Psoas muscle (tissue), 8 donors: ENCODE results near the gene SMCO2. TPM values are rescaled to one million over a fixed set of nuclear protein-coding genes. Genes with fewer than 3 reads are reported as not detected.

ENCODE experiments used
- ATAC-seq, 4 donors: fragments of 200-7000 bp; cut with Tn5 transposase; one replicate each; pipeline ENCODE4 v1.9.1; 2020; ENCODE audit warnings: moderate library complexity in 3 of 4, mild to moderate bottlenecking in 2 of 4
- DNase-seq, 2 donors: peaks; one replicate each; pipeline ENCODE4 v3.0.0-alpha.2; 2020
- H3K27ac ChIP-seq: fragments of 200-600 bp; one replicate; pipeline ENCODE4 v1.8.0; 2022
- H3K27me3 ChIP-seq, 3 donors: fragments of 200-600 bp in 1 of 3; one replicate each; pipeline versions ENCODE4 v1.6.1 to v1.8.0; 2013 to 2022; ENCODE audit warnings: low read length in 2 of 3, mild to moderate bottlenecking in 2 of 3, moderate library complexity in 1 of 3; ENCODE audit not compliant: insufficient read depth in 3 of 3
- H3K36me3 ChIP-seq, 2 donors: fragments of 200-600 bp in 1 of 2; one replicate each; pipeline versions ENCODE4 v1.6.1 to v1.8.0; 2013 to 2022; ENCODE audit warnings: low read depth in 1 of 2, mild to moderate bottlenecking in 1 of 2, moderate library complexity in 1 of 2; ENCODE audit not compliant: insufficient read depth in 1 of 2
- H3K4me1 ChIP-seq: fragments of 200-600 bp; one replicate; pipeline ENCODE4 v1.8.0; 2022
- H3K4me3 ChIP-seq: fragments of 200-600 bp; one replicate; pipeline ENCODE4 v1.8.0; 2022; ENCODE audit warnings: mild to moderate bottlenecking
- H3K9me3 ChIP-seq: fragments of 200-600 bp; one replicate; pipeline ENCODE4 v1.8.0; 2022
- WGBS, 3 donors: extraction: QIAGEN DNeasy Blood & Tissue Kit; methylation state at CpG; one replicate each; pipeline versions ENCODE4 v1.1.6 to v1.1.7; 2013; 5-methylcytosine and 5-hydroxymethylcytosine counted together
- intact Hi-C, 2 donors: fragments of 100-400 bp; cut with DNase I; formaldehyde crosslinking; loops; one replicate each; pipeline versions ENCODE4 v1.11.0 to v1.14.2; 2022
- polyA plus RNA-seq, 3 donors: library from polyadenylated mRNA; stranded (reverse); fragments of 200-250 nt; gene quantifications; one replicate each; pipeline ENCODE4 v1.2.3, GENCODE V29; 2013
- total RNA-seq, 4 donors: library from RNA; stranded (reverse); fragmentation: NEBNext Ultra II Directional in 2 of 4; extraction: Animal tissue kit (Norgen Biotek cat#: 25700) in 2 of 4; gene quantifications; one replicate each; pipeline versions ENCODE4 v1.2.1 to v1.2.4, GENCODE V29; 2021 to 2023
- TF ChIP-seq, protein P1 (sequence below): fragments of 200-600 bp; IDR thresholded peaks from one replicate; pipeline ENCODE4 v1.8.0; 2022; ENCODE audit warnings: antibody characterized with exemption
- donor health status: healthy with polysubstance abuse.
- donor health status: DM: no; HTN: no; CAD: no; lungs with moderate emphysema.
- donor health status: Bipolar disorder and iron deficiency.
- donor health status: healthy.
- donor health status: DM: yes; HTN: yes; CAD: no.
- donor health status: DM: no; HTN: no; CAD: no.
- donor health status: DM: no; HTN: no; CAD: no.
- donor health status: DM: yes; HTN: yes; CAD: no.

SMCO2 gene
- total and polyA plus RNA-seq, 7 donors = not detected

DNA sequence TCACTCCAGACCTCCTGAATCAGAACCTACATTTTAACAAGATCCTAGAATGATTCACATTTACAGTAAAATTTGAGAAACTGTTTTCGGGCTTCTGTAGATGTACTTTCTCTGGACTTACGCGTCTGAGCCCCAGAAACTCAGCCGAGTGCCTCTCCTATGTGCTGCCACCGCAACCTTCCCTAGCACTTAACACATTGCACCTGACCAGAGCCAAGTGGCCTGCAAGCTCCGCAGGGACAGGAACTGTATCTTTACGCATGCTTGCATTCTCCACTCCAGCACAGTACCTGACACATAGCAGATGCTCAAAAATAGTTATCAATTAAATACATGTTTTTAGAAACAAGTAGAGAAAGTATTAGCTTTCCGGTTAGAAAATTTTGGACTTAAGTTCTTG lies 1.2 kb downstream of the SMCO2 start:
- WGBS, 3 donors = 84 to 88% (median 84%) methylated on average over 8 of the region's 8 CpGs
- intact Hi-C loops = loop anchor here in 1 of 2 donors (10.0 kb wide), 1 partner anchor 67 kb away; no protein-coding TSS in a partner anchor

DNA sequence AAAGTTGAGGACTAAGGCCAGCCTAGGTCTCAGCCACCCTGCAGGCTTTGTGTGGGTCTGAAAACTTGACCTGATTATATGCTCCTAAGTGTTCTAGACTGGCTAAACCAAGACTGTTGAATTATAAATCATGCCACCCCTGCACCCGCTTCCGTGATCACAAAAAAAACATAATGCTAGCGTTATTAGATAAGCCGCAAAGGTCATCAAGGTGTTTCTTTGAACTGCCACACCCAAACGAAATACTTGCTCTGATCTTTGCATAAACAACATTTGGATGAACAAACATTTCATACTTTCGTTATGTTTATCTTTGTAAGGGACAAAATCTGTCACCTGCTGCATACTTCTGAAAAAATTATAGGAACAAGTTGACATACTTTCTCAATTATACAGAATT lies 2.5 kb downstream of the SMCO2 start:
- DNase-seq = no peak
- no peak overlapping the region for H3K27ac ChIP-seq
- TF ChIP-seq, protein P1, sequence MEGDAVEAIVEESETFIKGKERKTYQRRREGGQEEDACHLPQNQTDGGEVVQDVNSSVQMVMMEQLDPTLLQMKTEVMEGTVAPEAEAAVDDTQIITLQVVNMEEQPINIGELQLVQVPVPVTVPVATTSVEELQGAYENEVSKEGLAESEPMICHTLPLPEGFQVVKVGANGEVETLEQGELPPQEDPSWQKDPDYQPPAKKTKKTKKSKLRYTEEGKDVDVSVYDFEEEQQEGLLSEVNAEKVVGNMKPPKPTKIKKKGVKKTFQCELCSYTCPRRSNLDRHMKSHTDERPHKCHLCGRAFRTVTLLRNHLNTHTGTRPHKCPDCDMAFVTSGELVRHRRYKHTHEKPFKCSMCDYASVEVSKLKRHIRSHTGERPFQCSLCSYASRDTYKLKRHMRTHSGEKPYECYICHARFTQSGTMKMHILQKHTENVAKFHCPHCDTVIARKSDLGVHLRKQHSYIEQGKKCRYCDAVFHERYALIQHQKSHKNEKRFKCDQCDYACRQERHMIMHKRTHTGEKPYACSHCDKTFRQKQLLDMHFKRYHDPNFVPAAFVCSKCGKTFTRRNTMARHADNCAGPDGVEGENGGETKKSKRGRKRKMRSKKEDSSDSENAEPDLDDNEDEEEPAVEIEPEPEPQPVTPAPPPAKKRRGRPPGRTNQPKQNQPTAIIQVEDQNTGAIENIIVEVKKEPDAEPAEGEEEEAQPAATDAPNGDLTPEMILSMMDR = no peak
- 83 to 92% (median 87%) methylated on average over 6 of the region's 6 CpGs for WGBS, 3 donors
- H3K36me3 ChIP-seq = no peaks in the 10 kb centered on the region
- H3K27me3 ChIP-seq = no peaks in the 10 kb centered on the region
- ATAC-seq = no peak
- no peaks in the 10 kb centered on the region for H3K9me3 ChIP-seq
- intact Hi-C loops = loop anchor here in 1 of 2 donors (10.0 kb wide), 1 partner anchor 66 kb away; no protein-coding TSS in a partner anchor
- H3K4me3 ChIP-seq = no peak overlapping the region
- no peaks in the 10 kb centered on the region for H3K4me1 ChIP-seq

More for the DNA sequence above, 1.2 kb downstream of the SMCO2 start:
- no peaks in the 10 kb centered on the region for H3K9me3 ChIP-seq
- H3K27me3 ChIP-seq = no peaks in the 10 kb centered on the region
- TF ChIP-seq, protein P1 = no peak
- DNase-seq (no peak), ATAC-seq (no peak)
- no peaks in the 10 kb centered on the region for H3K36me3 ChIP-seq
- H3K4me1 ChIP-seq = no peaks in the 10 kb centered on the region
- H3K4me3 ChIP-seq = no peak overlapping the region
- H3K27ac ChIP-seq = no peak overlapping the region

DNA sequence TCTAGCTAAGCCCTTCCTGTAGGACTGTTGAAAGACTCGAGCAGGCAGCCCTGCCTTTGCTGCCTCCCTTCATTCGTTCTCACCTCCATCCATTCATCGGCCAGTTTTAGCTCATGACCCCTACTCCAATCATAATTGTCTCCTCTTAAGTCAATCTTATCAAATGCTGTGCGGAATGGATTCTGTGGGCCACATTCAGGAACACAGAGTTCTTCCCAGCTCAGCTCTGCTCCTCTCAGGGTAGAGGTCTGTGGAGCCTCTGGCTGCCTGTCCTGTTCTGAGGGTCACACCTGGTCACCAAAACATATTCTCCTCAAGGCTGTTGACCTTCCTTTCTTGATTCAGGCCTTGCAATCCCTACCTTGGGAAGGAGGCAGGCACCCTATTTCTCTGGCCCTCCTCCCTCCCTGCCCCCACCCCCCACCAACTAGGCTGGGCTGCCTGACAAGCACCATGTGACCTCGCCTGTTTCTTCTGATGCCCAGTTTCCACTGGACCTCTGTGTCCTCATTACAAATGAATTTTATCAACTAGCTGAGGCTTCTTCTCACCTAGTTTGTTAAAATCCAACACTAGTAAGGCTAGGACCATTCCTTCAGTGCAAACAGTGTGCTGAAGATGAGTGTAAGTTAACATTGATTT lies 3.5 kb downstream of the SMCO2 start:
- 90 to 94% (median 94%) methylated on average over 5 of the region's 5 CpGs for WGBS, 3 donors
- no peak overlapping the region for H3K27ac ChIP-seq
- no peaks in the 10 kb centered on the region for H3K4me1 ChIP-seq
- ATAC-seq (no peak), DNase-seq (no peak)
- no peaks in the 10 kb centered on the region for H3K36me3 ChIP-seq
- H3K9me3 ChIP-seq = no peaks in the 10 kb centered on the region
- TF ChIP-seq, protein P1 = no peak
- intact Hi-C loops = loop anchor here in 1 of 2 donors (10.0 kb wide), 1 partner anchor 65 kb away; no protein-coding TSS in a partner anchor
- H3K4me3 ChIP-seq = no peak overlapping the region
- H3K27me3 ChIP-seq = no peaks in the 10 kb centered on the region

DNA sequence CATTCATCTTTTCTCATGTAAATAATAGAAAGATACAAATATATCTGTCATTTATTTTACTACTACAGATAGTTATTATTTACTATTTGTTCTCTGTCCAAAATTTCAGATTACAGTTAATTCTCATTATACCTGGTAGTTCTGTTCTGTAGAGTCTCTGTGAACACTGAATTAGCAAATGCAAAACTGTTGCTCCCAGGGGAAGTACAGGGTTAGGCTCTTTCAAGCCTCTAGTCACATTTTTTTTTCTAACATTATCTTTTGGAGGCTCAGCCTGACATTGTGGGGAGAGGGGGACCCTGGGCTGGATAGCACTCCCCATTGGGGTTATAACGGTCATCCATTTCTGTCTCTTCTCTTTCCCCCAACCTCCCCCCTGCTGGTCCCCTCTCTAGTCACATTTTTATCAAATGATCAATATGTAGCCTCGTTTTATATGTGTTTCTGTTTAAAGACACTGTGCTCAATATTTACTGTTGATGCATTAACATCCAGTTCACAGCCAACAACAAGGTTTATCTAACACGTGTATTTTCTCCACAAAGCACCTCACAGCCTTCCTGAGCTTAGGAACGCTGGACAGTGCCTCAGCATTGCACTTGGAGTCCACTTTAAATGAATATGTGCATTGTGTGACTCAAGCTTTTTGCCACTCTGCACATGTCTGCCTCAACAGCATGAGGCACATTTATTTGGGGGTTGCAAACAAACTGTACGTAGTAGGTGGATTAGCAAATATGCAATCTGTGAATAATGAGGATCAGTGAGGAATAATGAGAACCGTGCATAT lies 4.7 kb downstream of the SMCO2 start:
- ATAC-seq (no peak), DNase-seq (no peak)
- Histone ChIP-seq H3K27me3 (no peaks in the 10 kb centered on the region), H3K4me1 (no peaks in the 10 kb centered on the region), H3K27ac (no peak overlapping the region), H3K9me3 (no peaks in the 10 kb centered on the region), H3K36me3 (no peaks in the 10 kb centered on the region), H3K4me3 (no peak overlapping the region)
- WGBS, 3 donors = 66 to 76% (median 68%) methylated on average over 6 of the region's 6 CpGs
- intact Hi-C loops = no loop called here
- TF ChIP-seq, protein P1 = no peak
